ENCODE measurements around the gene MAN2B2. TPM values are rescaled to one million over a fixed set of nuclear protein-coding genes. Genes with fewer than 3 reads are reported as not detected.

The MAN2B2 gene
- total RNA-seq, 1 donor from 2014 or later = 32.2 TPM

DNA sequence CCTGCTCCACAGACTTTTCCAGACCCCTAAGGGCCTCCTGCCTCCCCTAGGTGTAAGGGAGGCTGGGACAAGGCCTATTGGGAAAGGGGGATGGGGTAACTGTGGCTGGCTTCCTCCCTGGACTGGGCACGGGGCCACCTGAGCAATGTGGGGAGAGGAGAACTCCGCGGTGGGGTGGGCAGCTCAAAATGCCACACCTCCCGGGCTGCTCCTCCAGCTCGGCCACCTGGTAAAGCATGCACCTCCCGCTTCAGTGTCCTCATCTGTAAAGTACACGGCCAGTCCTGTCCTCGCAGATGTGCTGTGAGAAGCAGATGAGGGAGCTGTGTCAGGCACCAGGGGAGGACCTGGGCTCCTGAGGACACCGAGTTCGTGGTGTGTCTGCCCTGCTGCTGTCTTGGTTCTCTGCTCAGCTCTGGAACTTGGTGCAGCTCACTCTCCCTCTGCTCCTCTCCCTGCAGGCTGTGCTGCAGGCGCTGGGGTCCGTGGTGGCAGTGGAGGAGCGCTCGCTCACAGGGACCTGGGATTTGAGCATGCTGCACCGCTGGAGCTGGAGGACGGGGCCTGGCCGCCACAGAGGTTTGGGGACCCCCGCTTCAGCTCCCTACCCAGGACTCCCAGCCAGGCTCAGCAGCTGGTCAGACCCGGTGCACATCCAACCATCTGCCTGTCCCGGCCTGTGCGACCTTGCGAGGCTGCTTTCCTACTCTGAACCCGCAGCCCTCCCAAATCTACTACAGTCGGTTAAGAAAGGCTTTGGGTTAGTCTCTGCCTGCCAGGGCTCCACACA, 44.7 kb downstream of the MAN2B2 start:
- FAIRE-seq = no peak
- no peak overlapping the region for H3K4me3 Mint-ChIP-seq (ENCODE audit: unreplicated experiment)
- Histone ChIP-seq H3K9me3 (ENCODE audit: insufficient read depth, low read depth, low read length) (no peaks in the 10 kb centered on the region), H3K79me2 (ENCODE audit: insufficient read depth, low read length) (no peaks in the 10 kb centered on the region), H3K4me3 (ENCODE audit: insufficient read depth, low read depth, low read length) (no peak overlapping the region), H3K4me1 (ENCODE audit: insufficient read depth, low read length) (no peaks in the 10 kb centered on the region), H3K27ac (ENCODE audit: low read depth, low read length) (no peak overlapping the region), H3K9ac (ENCODE audit: low read length) (no peak overlapping the region), H3K4me2 (ENCODE audit: low read length) (no peak overlapping the region), H4K20me1 (ENCODE audit: insufficient read depth, low read length) (no peaks in the 10 kb centered on the region), H3K27me3 (ENCODE audit: insufficient read depth, low read length) (no peaks in the 10 kb centered on the region), H2AFZ (ENCODE audit: low read depth, low read length) (no peak overlapping the region), H3K36me3 (ENCODE audit: insufficient read depth, low read length) (peaks cover 3% of the 10 kb centered on the region)
- TF ChIP-seq, protein P1, sequence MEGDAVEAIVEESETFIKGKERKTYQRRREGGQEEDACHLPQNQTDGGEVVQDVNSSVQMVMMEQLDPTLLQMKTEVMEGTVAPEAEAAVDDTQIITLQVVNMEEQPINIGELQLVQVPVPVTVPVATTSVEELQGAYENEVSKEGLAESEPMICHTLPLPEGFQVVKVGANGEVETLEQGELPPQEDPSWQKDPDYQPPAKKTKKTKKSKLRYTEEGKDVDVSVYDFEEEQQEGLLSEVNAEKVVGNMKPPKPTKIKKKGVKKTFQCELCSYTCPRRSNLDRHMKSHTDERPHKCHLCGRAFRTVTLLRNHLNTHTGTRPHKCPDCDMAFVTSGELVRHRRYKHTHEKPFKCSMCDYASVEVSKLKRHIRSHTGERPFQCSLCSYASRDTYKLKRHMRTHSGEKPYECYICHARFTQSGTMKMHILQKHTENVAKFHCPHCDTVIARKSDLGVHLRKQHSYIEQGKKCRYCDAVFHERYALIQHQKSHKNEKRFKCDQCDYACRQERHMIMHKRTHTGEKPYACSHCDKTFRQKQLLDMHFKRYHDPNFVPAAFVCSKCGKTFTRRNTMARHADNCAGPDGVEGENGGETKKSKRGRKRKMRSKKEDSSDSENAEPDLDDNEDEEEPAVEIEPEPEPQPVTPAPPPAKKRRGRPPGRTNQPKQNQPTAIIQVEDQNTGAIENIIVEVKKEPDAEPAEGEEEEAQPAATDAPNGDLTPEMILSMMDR (IDR thresholded peaks at IDR 0.05; ENCODE audit: insufficient read depth, low read depth, low read length) = no peak
- no peak for TF ChIP-seq EZH2 (IDR thresholded peaks at IDR 0.05; ENCODE audit: insufficient read depth, low read length)
- H3K4me1 Mint-ChIP-seq (ENCODE audit: low read depth, unreplicated experiment) = no peaks in the 10 kb centered on the region
- no peak for DNase-seq (ENCODE audit: low read depth)
- H3K27me3 Mint-ChIP-seq (ENCODE audit: low read depth, unreplicated experiment) = no peaks in the 10 kb centered on the region
- H3K27ac Mint-ChIP-seq (ENCODE audit: unreplicated experiment) = no peak overlapping the region
- peaks cover 3% of the 10 kb centered on the region for H3K9me3 Mint-ChIP-seq (ENCODE audit: unreplicated experiment)
- peaks cover 11% of the 10 kb centered on the region for H3K36me3 Mint-ChIP-seq (ENCODE audit: low read depth, unreplicated experiment)

DNA sequence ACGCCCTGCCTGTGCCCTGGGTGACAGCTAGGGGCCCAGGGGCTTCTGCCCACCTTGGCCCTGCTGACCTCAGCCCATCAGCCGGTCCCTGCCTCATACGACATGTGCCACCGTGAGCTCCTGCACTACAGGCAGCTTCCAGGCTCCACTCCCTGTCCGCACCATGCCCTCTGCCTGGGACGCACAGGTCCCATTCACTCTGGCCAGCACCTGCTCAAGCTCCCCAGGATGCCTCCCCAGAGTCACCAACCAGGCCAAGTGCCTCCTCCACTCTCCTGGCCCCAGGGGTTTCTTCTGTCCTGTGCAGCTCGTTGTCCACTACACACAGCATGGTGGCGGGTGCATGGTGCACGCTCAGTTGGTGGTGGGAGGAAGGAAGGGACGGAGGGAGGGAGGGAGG, 45.3 kb downstream of the MAN2B2 start:
- Mint-ChIP-seq H3K27ac (ENCODE audit: unreplicated experiment) (no peak overlapping the region), H3K9me3 (ENCODE audit: unreplicated experiment) (peaks cover 3% of the 10 kb centered on the region)
- H3K9ac ChIP-seq (ENCODE audit: low read length) = no peak overlapping the region

More for the DNA sequence above, 45.3 kb downstream of the MAN2B2 start:
- H3K36me3 Mint-ChIP-seq (ENCODE audit: low read depth, unreplicated experiment) = peaks cover 11% of the 10 kb centered on the region
- no peaks in the 10 kb centered on the region for H3K4me1 Mint-ChIP-seq (ENCODE audit: low read depth, unreplicated experiment)
- H2AFZ ChIP-seq (ENCODE audit: low read depth, low read length) = no peak overlapping the region
- H4K20me1 ChIP-seq (ENCODE audit: insufficient read depth, low read length) = no peaks in the 10 kb centered on the region
- H3K36me3 ChIP-seq (ENCODE audit: insufficient read depth, low read length) = peaks cover 3% of the 10 kb centered on the region
- H3K4me1 ChIP-seq (ENCODE audit: insufficient read depth, low read length) = no peaks in the 10 kb centered on the region
- no peaks in the 10 kb centered on the region for H3K79me2 ChIP-seq (ENCODE audit: insufficient read depth, low read length)
- FAIRE-seq (no peak), DNase-seq (ENCODE audit: low read depth) (no peak)
- H3K27me3 Mint-ChIP-seq (ENCODE audit: low read depth, unreplicated experiment) = no peaks in the 10 kb centered on the region
- TF ChIP-seq EZH2 (IDR thresholded peaks at IDR 0.05; ENCODE audit: insufficient read depth, low read length) = no peak
- TF ChIP-seq, protein P1 (IDR thresholded peaks at IDR 0.05; ENCODE audit: insufficient read depth, low read depth, low read length) = no peak
- no peaks in the 10 kb centered on the region for H3K27me3 ChIP-seq (ENCODE audit: insufficient read depth, low read length)
- no peaks in the 10 kb centered on the region for H3K9me3 ChIP-seq (ENCODE audit: insufficient read depth, low read depth, low read length)
- no peak overlapping the region for H3K4me3 ChIP-seq (ENCODE audit: insufficient read depth, low read depth, low read length)
- H3K27ac ChIP-seq (ENCODE audit: low read depth, low read length) = no peak overlapping the region
- no peak overlapping the region for H3K4me3 Mint-ChIP-seq (ENCODE audit: unreplicated experiment)
- H3K4me2 ChIP-seq (ENCODE audit: low read length) = no peak overlapping the region

All from astrocyte (in vitro differentiated cells and primary cell).